A549 (cell line): Measurements from ENCODE around the gene UBE2O. TPM values are rescaled to one million over a fixed set of nuclear protein-coding genes. Genes with fewer than 3 reads are reported as not detected.

Experiments used
- ATAC-seq, 2 experiments: fragments of 200-7000 bp in 1 of 2; fragments of >200 bp in 1 of 2; cut with Nextera tagmentation in 1 of 2; cut with Tn5 transposase in 1 of 2; 3 replicates each; pipeline versions ENCODE4 v1.8.0 to v1.9.1; 2018 to 2020; ENCODE audit warnings: mild to moderate bottlenecking in 1 of 2, moderate library complexity in 1 of 2
- CTCF ChIA-PET: fragments of 300-600 bp; sonication (Branson Sonifier 250); formaldehyde crosslinking; extraction: SDS; loops from one replicate; lab custom pipeline; 2021; ENCODE audit warnings: antibody characterized with exemption, inconsistent platforms; lab: Yijun Ruan, JAX
- POLR2A ChIA-PET: fragments of 350-600 bp; formaldehyde crosslinking; extraction: SDS; loops from one replicate; lab custom pipeline; 2021; ENCODE audit warnings: antibody characterized with exemption, inconsistent platforms; lab: Yijun Ruan, JAX
- DNase-seq, 2 experiments: peaks; one replicate each; pipeline versions ENCODE4 v3.0.0 to v3.0.0-alpha.2; 2011 to 2016; ENCODE audit warnings: low read depth in 1 of 2, low spot score in 1 of 2
- FAIRE-seq: peaks from 2 replicates; lab custom pipeline; 2011; peaks lifted over from hg19 to GRCh38; lab: Jason Lieb, UNC
- H3K27ac ChIP-seq, 2 experiments: fragments of >200 bp; sonication (Bioruptor Twin); formaldehyde crosslinking; 3 replicates each; pipeline ENCODE4 v1.5.1; 2016 to 2017
- H3K4me1 ChIP-seq: fragments of >200 bp; sonication (Bioruptor Twin); formaldehyde crosslinking; 3 replicates; pipeline ENCODE4 v1.6.1; 2016
- H3K4me2 ChIP-seq: fragments of >200 bp; sonication (Bioruptor Twin); formaldehyde crosslinking; 3 replicates; pipeline ENCODE4 v1.6.1; 2016
- H3K4me3 ChIP-seq: fragments of >200 bp; sonication (Bioruptor Twin); formaldehyde crosslinking; 3 replicates; pipeline ENCODE4 v1.5.1; 2016
- H3K9me3 ChIP-seq: fragments of >200 bp; sonication (Bioruptor Twin); formaldehyde crosslinking; 3 replicates; pipeline ENCODE4 v1.6.1; 2016
- CBX2 ChIP-seq: fragments of 200-600 bp; sonication (generic); IDR thresholded peaks from 2 replicates; pipeline ENCODE4 v1.6.1; 2016; ENCODE audit warnings: low read depth, mild to moderate bottlenecking, borderline replicate concordance
- CHD2 ChIP-seq: fragments of 150-350 bp; IDR thresholded peaks from 2 replicates; pipeline ENCODE4 v1.6.1; 2014; ENCODE audit warnings: low read length; ENCODE audit not compliant: partially characterized antibody
- EHF ChIP-seq: fragments of 250-450 bp; sonication (Bioruptor Pico); IDR thresholded peaks from 2 replicates; pipeline ENCODE4 v1.5.0; 2020; ENCODE audit warnings: mild to moderate bottlenecking
- FOSL2 ChIP-seq, 2 experiments: fragments of 450-650 bp in 1 of 2; fragments of >200 bp in 1 of 2; sonication (Bioruptor Twin) in 1 of 2; formaldehyde crosslinking; IDR thresholded peaks; 2 replicates each; pipeline versions ENCODE4 v1.5.0 to v1.6.1; 2016 to 2020; ENCODE audit warnings: mild to moderate bottlenecking in 1 of 2, moderate library complexity in 1 of 2
- GATA3 ChIP-seq: IDR thresholded peaks from 2 replicates; pipeline ENCODE4 v1.6.1; 2012; ENCODE audit warnings: borderline replicate concordance
- KDM1A ChIP-seq: fragments of 200-600 bp; sonication (generic); IDR thresholded peaks from 2 replicates; pipeline ENCODE4 v1.6.1; 2016; ENCODE audit warnings: low read depth, mild to moderate bottlenecking
- NPAS2 ChIP-seq: fragments of 250-450 bp; sonication (Bioruptor Pico); IDR thresholded peaks from 2 replicates; pipeline ENCODE4 v1.8.0; 2022; ENCODE audit warnings: mild to moderate bottlenecking, moderate library complexity, borderline replicate concordance
- RCOR1 ChIP-seq: fragments of 150-350 bp; IDR thresholded peaks from 2 replicates; pipeline ENCODE4 v1.6.1; 2014; ENCODE audit warnings: antibody characterized with exemption, low read length, low read depth
- RNF2 ChIP-seq: fragments of 200-600 bp; sonication (generic); IDR thresholded peaks from 2 replicates; pipeline ENCODE4 v1.6.1; 2016; ENCODE audit warnings: low read depth, mild to moderate bottlenecking, antibody characterized with exemption, moderate library complexity, borderline replicate concordance
- SMC3 ChIP-seq: fragments of >200 bp; sonication (Bioruptor Twin); formaldehyde crosslinking; IDR thresholded peaks from 3 replicates; pipeline ENCODE4 v1.6.1; 2018; ENCODE audit warnings: inconsistent platforms
- ZFP36 ChIP-seq: fragments of 450-650 bp; IDR thresholded peaks from 2 replicates; pipeline ENCODE4 v1.6.1; 2014; ENCODE audit warnings: borderline replicate concordance; ENCODE audit not compliant: partially characterized antibody
- ZNF302 ChIP-seq: fragments of 250-450 bp; sonication (Bioruptor Pico); IDR thresholded peaks from 2 replicates; pipeline ENCODE4 v1.9.0; 2021; ENCODE audit warnings: inconsistent platforms, mild to moderate bottlenecking, moderate library complexity
- WGBS: methylation state at CpG from one replicate; pipeline ENCODE4 v1.1.6; 2017; ENCODE audit errors: missing lambda C conversion rate; 5-methylcytosine and 5-hydroxymethylcytosine counted together
- polyA plus RNA-seq, 4 experiments: library from polyadenylated mRNA; depleted of rRNA in 3 of 4; stranded (reverse); fragments of >200 nt; fragmentation: RNase III in 1 of 4; extraction: RNeasy Plus Mini Kit Qiagen cat#74134 plus additional on column Dnase treatment in 1 of 4; gene quantifications; 2 replicates in 3 of 4; 3 replicates in 1 of 4; pipeline ENCODE4 v1.2.3, GENCODE V29; 2011 to 2017
- TF ChIP-seq, protein P1 (sequence below): IDR thresholded peaks from 2 replicates; pipeline ENCODE4 v1.6.1; 2012
- TF ChIP-seq, protein P2 (sequence below): fragments of 450-650 bp; IDR thresholded peaks from 2 replicates; pipeline ENCODE4 v1.6.1; 2014; ENCODE audit warnings: antibody characterized with exemption
- TF ChIP-seq, protein P3 (sequence below): fragments of >200 bp; sonication (Bioruptor Twin); formaldehyde crosslinking; IDR thresholded peaks from 2 replicates; pipeline ENCODE4 v1.6.1; 2016

Gene UBE2O
- polyA plus RNA-seq, 2 of the 4 experiments (the other 2 are of a cell fraction): 22.0 to 25.7 TPM

DNA sequence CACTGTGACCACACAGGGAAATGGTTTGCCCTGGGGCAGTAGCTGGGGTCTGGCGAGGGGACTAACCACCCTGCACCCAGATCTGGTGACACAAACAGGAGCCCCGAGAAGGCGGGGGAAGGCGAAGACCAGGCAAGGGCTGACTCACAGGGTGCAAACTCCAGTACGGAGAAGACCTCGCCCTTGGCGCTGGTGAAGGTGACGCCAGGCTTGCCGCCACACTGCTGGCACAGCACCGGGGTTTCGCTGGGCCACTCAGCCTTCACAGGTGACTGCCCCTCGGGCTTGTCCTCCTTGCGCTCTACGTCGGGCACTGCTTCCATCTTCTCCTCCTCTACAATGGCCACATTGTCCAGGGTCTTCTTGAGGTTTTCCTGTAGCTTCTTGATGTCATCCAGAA is 57.0 kb downstream of the UBE2O start:
- no peaks in the 10 kb centered on the region for H3K9me3 ChIP-seq
- CTCF ChIA-PET: interaction anchor here (1.1 to 43.2 kb wide), 10 partner anchors 2 to 228 kb away, joined by 3 to 1107 read pairs (median 137); partner anchors contain the start of genes AANAT, PRPSAP1, QRICH2 and SPHK1
- H3K4me3 ChIP-seq: no peak overlapping the region
- POLR2A ChIA-PET: no interaction called here
- H3K27ac ChIP-seq: no peak overlapping the region
- no peak overlapping the region for H3K4me2 ChIP-seq
- no peak for DNase-seq
- 92% methylated on average over 15 of the region's 15 CpGs for WGBS
- ATAC-seq: no peak
- FAIRE-seq: no peak
- TF ChIP-seq, protein P1, sequence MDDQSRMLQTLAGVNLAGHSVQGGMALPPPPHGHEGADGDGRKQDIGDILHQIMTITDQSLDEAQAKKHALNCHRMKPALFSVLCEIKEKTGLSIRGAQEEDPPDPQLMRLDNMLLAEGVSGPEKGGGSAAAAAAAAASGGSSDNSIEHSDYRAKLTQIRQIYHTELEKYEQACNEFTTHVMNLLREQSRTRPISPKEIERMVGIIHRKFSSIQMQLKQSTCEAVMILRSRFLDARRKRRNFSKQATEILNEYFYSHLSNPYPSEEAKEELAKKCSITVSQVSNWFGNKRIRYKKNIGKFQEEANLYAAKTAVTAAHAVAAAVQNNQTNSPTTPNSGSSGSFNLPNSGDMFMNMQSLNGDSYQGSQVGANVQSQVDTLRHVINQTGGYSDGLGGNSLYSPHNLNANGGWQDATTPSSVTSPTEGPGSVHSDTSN: no peak
- TF ChIP-seq, protein P2, sequence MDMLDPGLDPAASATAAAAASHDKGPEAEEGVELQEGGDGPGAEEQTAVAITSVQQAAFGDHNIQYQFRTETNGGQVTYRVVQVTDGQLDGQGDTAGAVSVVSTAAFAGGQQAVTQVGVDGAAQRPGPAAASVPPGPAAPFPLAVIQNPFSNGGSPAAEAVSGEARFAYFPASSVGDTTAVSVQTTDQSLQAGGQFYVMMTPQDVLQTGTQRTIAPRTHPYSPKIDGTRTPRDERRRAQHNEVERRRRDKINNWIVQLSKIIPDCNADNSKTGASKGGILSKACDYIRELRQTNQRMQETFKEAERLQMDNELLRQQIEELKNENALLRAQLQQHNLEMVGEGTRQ: no peak
- no peak for TF ChIP-seq KDM1A
- TF ChIP-seq CBX2: no peak
- H3K4me1 ChIP-seq: no peaks in the 10 kb centered on the region

DNA sequence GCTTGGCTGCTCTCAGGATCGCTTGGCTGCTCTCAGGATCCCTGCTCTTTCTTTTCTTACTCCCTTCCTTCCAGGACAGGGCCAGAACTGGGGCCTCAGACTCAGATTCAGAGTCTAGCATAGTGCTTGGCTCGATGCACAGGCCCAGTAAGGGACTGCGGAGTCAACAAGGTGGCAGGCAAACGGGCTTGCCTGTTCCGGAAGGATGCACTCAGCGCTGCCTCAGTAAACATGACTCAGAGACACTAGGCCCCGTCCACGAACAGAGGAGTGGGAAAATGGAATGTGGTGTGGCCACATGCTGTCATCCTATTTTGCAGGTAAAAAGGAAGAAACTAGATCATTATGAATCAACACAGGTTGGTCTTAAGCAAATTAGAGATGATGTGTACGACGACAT is 58.8 kb downstream of the UBE2O start:
- POLR2A ChIA-PET: no interaction called here
- no peak for ATAC-seq
- FAIRE-seq: no peak
- CTCF ChIA-PET: interaction anchor here (0.6 to 43.2 kb wide), 8 partner anchors 0 to 331 kb away, joined by 3 to 1107 read pairs (median 576); partner anchors contain the start of genes AANAT, PRPSAP1, QRICH2 and SPHK1
- no peak for DNase-seq
- Histone ChIP-seq H3K4me1 (no peaks in the 10 kb centered on the region), H3K4me3 (no peak overlapping the region), H3K4me2 (no peak overlapping the region), H3K9me3 (no peaks in the 10 kb centered on the region), H3K27ac (no peak overlapping the region)
- 71% methylated on average over 10 of the region's 10 CpGs for WGBS
- TF ChIP-seq FOSL2 (IDR thresholded peaks at IDR 0.05): no peak
- TF ChIP-seq FOSL2 (CRISPR knock-in tag; IDR thresholded peaks at IDR 0.05): no peak
- TF ChIP-seq ZNF302 (CRISPR knock-in tag): no peak
- TF ChIP-seq, protein P3, sequence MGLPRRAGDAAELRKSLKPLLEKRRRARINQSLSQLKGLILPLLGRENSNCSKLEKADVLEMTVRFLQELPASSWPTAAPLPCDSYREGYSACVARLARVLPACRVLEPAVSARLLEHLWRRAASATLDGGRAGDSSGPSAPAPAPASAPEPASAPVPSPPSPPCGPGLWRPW: no peak
- no peak for TF ChIP-seq RCOR1
- TF ChIP-seq RNF2: no peak
- TF ChIP-seq NPAS2 (CRISPR knock-in tag): no peak
- TF ChIP-seq, protein P1: no peak
- TF ChIP-seq ZFP36: no peak
- no peak for TF ChIP-seq CHD2
- TF ChIP-seq GATA3: no peak

GRCh38 chr17:76391200-76391715 is 61.7 kb downstream of the UBE2O start:
- TF ChIP-seq EHF (no peak), SMC3 (no peak)
- FAIRE-seq: no peak
- DNase-seq: no peak
- no peak for ATAC-seq
- WGBS: 93% methylated on average over 20 of the region's 21 CpGs
- CTCF ChIA-PET: interaction anchor here (1.0 to 43.2 kb wide), 6 partner anchors 3 to 333 kb away, joined by 3 to 1094 read pairs (median 576); partner anchors contain the start of genes PRPSAP1, QRICH2 and SPHK1
- no peak overlapping the region for H3K4me2 ChIP-seq
- POLR2A ChIA-PET: no interaction called here
- H3K4me1 ChIP-seq: no peaks in the 10 kb centered on the region; the same call in 2 of the 3 replicates
- H3K27ac ChIP-seq: no peak overlapping the region
- H3K4me3 ChIP-seq: no peak overlapping the region
- H3K9me3 ChIP-seq: no peaks in the 10 kb centered on the region
